Right lobe of liver (tissue), 4 donors: ENCODE measurements around the gene DNAI7.

Experiments used
- POLR2A ChIP-seq: fragments of 450-650 bp; IDR thresholded peaks from one replicate; pipeline ENCODE4 v1.6.1; 2017; ENCODE audit warnings: antibody characterized with exemption, mild to moderate bottlenecking
- TF ChIP-seq, protein P1 (sequence below), 4 donors: fragments of 200-600 bp in 3 of 4; fragments of 450-650 bp in 1 of 4; IDR thresholded peaks; one replicate each; pipeline versions ENCODE4 v1.5.1 to v1.8.0; 2016 to 2022; ENCODE audit warnings: antibody characterized with exemption in 4 of 4, mild to moderate bottlenecking in 2 of 4
- donor health status: DM: no; HTN: no; CAD: no.
- donor health status: DM: no; HTN: no; CAD: no.
- donor health status: DM: no; HTN: yes; CAD: no.

DNA sequence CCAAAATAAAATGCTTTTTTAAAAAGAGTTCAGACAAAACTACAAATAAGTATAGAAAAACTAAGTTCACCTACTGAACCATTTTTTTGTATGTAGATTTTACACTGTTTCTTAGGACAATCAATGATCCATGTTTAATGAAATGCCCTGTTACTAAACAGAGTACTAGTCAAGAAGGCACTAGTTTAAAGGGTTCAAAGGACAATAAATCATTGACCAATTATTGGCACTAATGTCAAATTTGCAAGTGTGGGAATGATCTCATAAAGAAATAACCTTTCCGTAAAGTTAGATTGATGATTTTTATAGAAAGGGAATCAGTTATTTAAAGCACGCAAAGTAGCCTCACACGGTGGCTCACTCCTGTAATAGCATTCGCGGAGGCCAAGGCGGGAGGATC, 4.2 kb downstream of the DNAI7 start:
- TF ChIP-seq, protein P1, sequence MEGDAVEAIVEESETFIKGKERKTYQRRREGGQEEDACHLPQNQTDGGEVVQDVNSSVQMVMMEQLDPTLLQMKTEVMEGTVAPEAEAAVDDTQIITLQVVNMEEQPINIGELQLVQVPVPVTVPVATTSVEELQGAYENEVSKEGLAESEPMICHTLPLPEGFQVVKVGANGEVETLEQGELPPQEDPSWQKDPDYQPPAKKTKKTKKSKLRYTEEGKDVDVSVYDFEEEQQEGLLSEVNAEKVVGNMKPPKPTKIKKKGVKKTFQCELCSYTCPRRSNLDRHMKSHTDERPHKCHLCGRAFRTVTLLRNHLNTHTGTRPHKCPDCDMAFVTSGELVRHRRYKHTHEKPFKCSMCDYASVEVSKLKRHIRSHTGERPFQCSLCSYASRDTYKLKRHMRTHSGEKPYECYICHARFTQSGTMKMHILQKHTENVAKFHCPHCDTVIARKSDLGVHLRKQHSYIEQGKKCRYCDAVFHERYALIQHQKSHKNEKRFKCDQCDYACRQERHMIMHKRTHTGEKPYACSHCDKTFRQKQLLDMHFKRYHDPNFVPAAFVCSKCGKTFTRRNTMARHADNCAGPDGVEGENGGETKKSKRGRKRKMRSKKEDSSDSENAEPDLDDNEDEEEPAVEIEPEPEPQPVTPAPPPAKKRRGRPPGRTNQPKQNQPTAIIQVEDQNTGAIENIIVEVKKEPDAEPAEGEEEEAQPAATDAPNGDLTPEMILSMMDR (IDR thresholded peaks at IDR 0.05) = no peak
- no peak for TF ChIP-seq POLR2A
